Trophoblast cell (in vitro differentiated cells and primary cell): ENCODE data around the gene STOM.
"Not testable (repeated sequence)": the region's sequence is repeated elsewhere in the genome, so short reads cannot be mapped to it uniquely, and the experiment has no call there.

Experiments used
- DNase-seq, 2 donors: peaks; one replicate each; pipeline ENCODE4 v3.0.0-alpha.2; 2016
- H2AFZ ChIP-seq: 2 replicates; pipeline ENCODE4 v1.6.1; 2013; ENCODE audit warnings: low read length, moderate library complexity, mild to moderate bottlenecking; ENCODE audit not compliant: insufficient read depth, poor library complexity
- H2AK5ac ChIP-seq: 2 replicates; pipeline ENCODE4 v1.6.1; 2013; ENCODE audit warnings: mild to moderate bottlenecking, low read length
- H2BK120ac ChIP-seq: 2 replicates; pipeline ENCODE4 v1.6.1; 2013; ENCODE audit warnings: low read length, mild to moderate bottlenecking, moderate library complexity; ENCODE audit not compliant: insufficient read depth, poor library complexity
- H2BK12ac ChIP-seq: 2 replicates; pipeline ENCODE4 v1.6.1; 2013; ENCODE audit warnings: mild to moderate bottlenecking, low read length, moderate library complexity
- H2BK5ac ChIP-seq: 2 replicates; pipeline ENCODE4 v1.6.1; 2013; ENCODE audit warnings: low read length, low read depth, moderate library complexity, mild to moderate bottlenecking; ENCODE audit not compliant: poor library complexity
- H3K14ac ChIP-seq: 2 replicates; pipeline ENCODE4 v1.6.1; 2013; ENCODE audit warnings: mild to moderate bottlenecking, low read length
- H3K18ac ChIP-seq: 2 replicates; pipeline ENCODE4 v1.6.1; 2013; ENCODE audit warnings: mild to moderate bottlenecking, low read length
- H3K23ac ChIP-seq: 2 replicates; pipeline ENCODE4 v1.6.1; 2013; ENCODE audit warnings: low read length
- H3K27ac ChIP-seq: 2 replicates; pipeline ENCODE4 v1.5.1; 2013; ENCODE audit warnings: low read depth, mild to moderate bottlenecking, inconsistent platforms, low read length, moderate library complexity
- H3K27me3 ChIP-seq: 2 replicates; pipeline ENCODE4 v1.6.1; 2013; ENCODE audit warnings: inconsistent platforms, mild to moderate bottlenecking, low read length, moderate library complexity; ENCODE audit not compliant: insufficient read depth
- H3K36me3 ChIP-seq, 2 experiments: 1 replicate in 1 of 2; 2 replicates in 1 of 2; pipeline ENCODE4 v1.6.1; 2013; ENCODE audit warnings: low read length in 2 of 2, mild to moderate bottlenecking in 2 of 2, moderate library complexity in 1 of 2; ENCODE audit not compliant: insufficient read depth in 2 of 2, control insufficient read depth in 1 of 2
- H3K4ac ChIP-seq: 2 replicates; pipeline ENCODE4 v1.6.1; 2013; ENCODE audit warnings: low read depth, mild to moderate bottlenecking, low read length, moderate library complexity
- H3K4me1 ChIP-seq, 2 experiments: 1 replicate in 1 of 2; 2 replicates in 1 of 2; pipeline ENCODE4 v1.6.1; 2013; ENCODE audit warnings: low read length in 2 of 2, mild to moderate bottlenecking in 2 of 2, moderate library complexity in 1 of 2; ENCODE audit not compliant: insufficient read depth in 2 of 2, control insufficient read depth in 1 of 2
- H3K4me2 ChIP-seq: 2 replicates; pipeline ENCODE4 v1.6.1; 2013; ENCODE audit warnings: inconsistent platforms, mild to moderate bottlenecking, low read length, moderate library complexity
- H3K4me3 ChIP-seq: 2 replicates; pipeline ENCODE4 v1.5.1; 2013; ENCODE audit warnings: mild to moderate bottlenecking, low read depth, low read length, inconsistent platforms
- H3K79me1 ChIP-seq: one replicate; pipeline ENCODE4 v1.6.1; 2013; ENCODE audit warnings: low read length
- H3K79me2 ChIP-seq: 2 replicates; pipeline ENCODE4 v1.6.1; 2013; ENCODE audit warnings: low read length, mild to moderate bottlenecking; ENCODE audit not compliant: control insufficient read depth, insufficient read depth, poor library complexity
- H3K9ac ChIP-seq: 2 replicates; pipeline ENCODE4 v1.6.1; 2013; ENCODE audit warnings: mild to moderate bottlenecking, low read length
- H3K9me3 ChIP-seq: 2 replicates; pipeline ENCODE4 v1.6.1; 2013; ENCODE audit warnings: low read depth, mild to moderate bottlenecking, control low read depth, inconsistent platforms, low read length; ENCODE audit not compliant: insufficient read depth
- H4K12ac ChIP-seq: 2 replicates; pipeline ENCODE4 v1.6.1; 2013; ENCODE audit warnings: low read depth, mild to moderate bottlenecking, low read length, moderate library complexity
- H4K8ac ChIP-seq: 2 replicates; pipeline ENCODE4 v1.6.1; 2013; ENCODE audit warnings: low read depth, mild to moderate bottlenecking, low read length, moderate library complexity
- H4K91ac ChIP-seq: one replicate; pipeline ENCODE4 v1.6.1; 2013; ENCODE audit warnings: low read depth, mild to moderate bottlenecking, low read length, moderate library complexity
- WGBS: extraction: QIAGEN DNeasy Blood & Tissue Kit; methylation state at CpG from one replicate; pipeline ENCODE4 v1.1.7; 2013; ENCODE audit warnings: missing lambda C conversion rate; ENCODE audit not compliant: insufficient read length, insufficient coverage; ENCODE audit errors: extremely low coverage; 5-methylcytosine and 5-hydroxymethylcytosine counted together

The STOM gene

GRCh38 chr9:121291536-121291935 lies 78.5 kb downstream of the STOM start:
- peaks cover 25 to 31% of the 10 kb centered on the region in 2 experiments for H3K4me1 ChIP-seq
- H3K79me2 ChIP-seq, H3K4me2 ChIP-seq, H2BK120ac ChIP-seq, H2AFZ ChIP-seq, H3K4ac ChIP-seq, H4K91ac ChIP-seq, H3K9me3 ChIP-seq, H4K12ac ChIP-seq, H3K14ac ChIP-seq, H3K9ac ChIP-seq, H3K23ac ChIP-seq, H4K8ac ChIP-seq, H3K27ac ChIP-seq, H3K4me3 ChIP-seq, H2AK5ac ChIP-seq, H3K27me3 ChIP-seq, H3K18ac ChIP-seq, H2BK12ac ChIP-seq, H2BK5ac ChIP-seq, DNase-seq: not testable (repeated sequence)
- peaks cover 8 to 12% of the 10 kb centered on the region in 2 experiments for H3K36me3 ChIP-seq
- WGBS = no CpG with 5 or more reads among the region's 4 CpGs
- peaks cover 27% of the 10 kb centered on the region for H3K79me1 ChIP-seq

DNA sequence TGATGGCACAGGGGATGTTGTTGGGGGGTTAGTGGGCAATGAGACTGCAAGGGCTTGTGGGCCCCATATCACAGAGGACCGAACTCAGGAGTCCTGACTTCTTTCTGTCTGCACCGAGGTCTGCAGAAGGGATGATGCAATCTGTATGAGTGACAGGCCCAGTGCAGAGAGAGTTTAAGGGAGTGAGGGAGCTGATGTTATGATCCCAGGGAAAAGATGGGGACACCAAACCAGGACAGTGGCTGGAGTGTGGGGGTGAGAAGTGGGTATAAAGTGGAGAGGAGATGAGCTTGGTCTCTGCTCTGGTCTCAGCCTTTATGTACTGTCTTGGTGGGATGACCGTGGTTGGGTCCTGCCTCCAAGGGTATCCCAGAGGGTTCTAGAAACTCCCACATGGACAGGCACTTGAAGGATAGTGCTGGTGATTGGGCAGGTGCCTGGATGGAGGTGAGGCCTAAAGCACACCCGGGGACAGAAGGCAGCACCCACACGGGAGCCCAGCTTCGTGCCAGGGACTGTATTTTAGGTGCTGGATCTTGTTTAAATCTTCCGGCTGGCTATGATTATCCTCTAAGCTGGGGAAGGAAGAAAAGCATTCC lies 80.2 kb downstream of the STOM start:
- no peak overlapping the region for H2AFZ ChIP-seq
- H3K27me3 ChIP-seq = no peaks in the 10 kb centered on the region
- H3K36me3 ChIP-seq = peaks cover 2% of the 10 kb centered on the region in 2 experiments
- H3K27ac ChIP-seq = peak overlapping the region; percentile 90
- H3K14ac ChIP-seq = peak overlapping the region; percentile 52
- peak overlapping the region; percentile 85 for H2AK5ac ChIP-seq
- peak overlapping the region; percentile 59 for H4K8ac ChIP-seq
- no peak overlapping the region for H3K4me3 ChIP-seq
- no peak for DNase-seq
- peaks cover 32 to 41% of the 10 kb centered on the region in 2 experiments for H3K4me1 ChIP-seq
- no CpG with 5 or more reads among the region's 7 CpGs for WGBS
- peaks cover 6% of the 10 kb centered on the region for H3K79me2 ChIP-seq
- H2BK12ac ChIP-seq = peak overlapping the region; percentile 31
- no peak overlapping the region for H3K23ac ChIP-seq
- H4K91ac ChIP-seq = peak overlapping the region; percentile 71
- no peak overlapping the region for H4K12ac ChIP-seq
- no peak overlapping the region for H3K4ac ChIP-seq
- H3K79me1 ChIP-seq = peaks cover 37% of the 10 kb centered on the region
- H3K4me2 ChIP-seq = peak overlapping the region; percentile 26
- H2BK120ac ChIP-seq = peak overlapping the region; percentile 49
- no peaks in the 10 kb centered on the region for H3K9me3 ChIP-seq
- H3K18ac ChIP-seq = peak overlapping the region; percentile 75
- peak overlapping the region; percentile 25 for H2BK5ac ChIP-seq
- H3K9ac ChIP-seq = no peak overlapping the region

DNA sequence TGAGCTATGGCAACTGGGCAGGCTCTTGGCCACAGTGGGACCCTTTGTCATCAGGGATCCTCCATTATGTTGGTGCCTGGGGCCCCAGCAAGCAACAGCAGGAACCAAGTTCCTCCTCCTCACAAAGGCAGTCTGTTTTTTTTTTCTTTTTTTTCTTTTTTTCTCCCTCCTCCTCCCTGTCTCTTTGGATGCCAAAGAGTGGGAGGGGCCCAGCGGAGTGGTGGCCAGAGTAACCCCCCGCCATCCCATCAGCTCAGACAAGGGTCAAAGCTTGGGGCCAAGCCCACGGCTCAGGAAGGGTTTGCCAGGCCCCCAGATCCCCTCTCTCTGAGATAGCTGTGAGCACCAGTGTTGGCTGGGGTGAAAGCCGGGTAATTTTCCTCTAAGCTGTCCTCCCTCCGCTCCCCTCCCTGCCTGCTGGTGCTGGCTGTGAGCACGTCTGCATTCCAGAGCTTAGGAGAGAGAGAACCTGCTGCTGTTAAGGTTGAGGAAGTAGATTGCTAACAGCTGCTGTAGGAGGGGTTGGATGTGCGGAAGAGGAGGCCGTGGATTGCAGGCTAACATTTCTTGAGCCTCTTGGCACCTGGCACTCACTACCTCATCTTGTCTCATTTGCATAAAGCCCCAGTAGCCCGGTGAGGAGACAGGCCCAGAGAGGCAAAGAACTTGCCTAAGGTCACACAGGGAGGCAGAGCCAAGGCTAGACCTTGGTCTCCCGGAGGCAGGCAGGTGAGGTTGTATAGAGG lies 80.9 kb downstream of the STOM start:
- Histone ChIP-seq H3K18ac (peak overlapping the region; percentile 75), H2BK120ac (peak overlapping the region; percentile 62), H3K4me1 (peaks cover 32 to 48% of the 10 kb centered on the region in 2 experiments), H3K79me2 (peaks cover 6% of the 10 kb centered on the region), H3K23ac (no peak overlapping the region), H3K79me1 (peaks cover 37% of the 10 kb centered on the region), H3K27ac (peak overlapping the region; percentile 90), H3K4ac (peak overlapping the region; percentile 3), H2AK5ac (peak overlapping the region; percentile 67), H2AFZ (peak overlapping the region; percentile 6), H3K27me3 (no peaks in the 10 kb centered on the region), H4K8ac (peak overlapping the region; percentile 59), H3K36me3 (peaks cover 0 to 2% of the 10 kb centered on the region in 2 experiments), H3K9me3 (no peaks in the 10 kb centered on the region), H3K4me3 (no peak overlapping the region), H2BK5ac (peak overlapping the region; percentile 27), H4K12ac (no peak overlapping the region), H3K9ac (no peak overlapping the region), H3K4me2 (peak overlapping the region; percentile 26), H2BK12ac (peak overlapping the region; percentile 31), H3K14ac (peak overlapping the region; percentile 52), H4K91ac (peak overlapping the region; percentile 79)
- peak; percentile 90 to 92 for DNase-seq
- no CpG with 5 or more reads among the region's 10 CpGs for WGBS
